Stimulated activated CD8-positive, alpha-beta memory T cell treated with anti-CD3 and anti-CD28 coated beads, Interleukin-2, amount 100 ng/mL, for 1 hour (primary cell): ENCODE data around the gene HS3ST5.
"Not testable (repeated sequence)": the region's sequence is repeated elsewhere in the genome, so short reads cannot be mapped to it uniquely, and the experiment has no call there.

Source experiments
- DNase-seq, 2 donors: peaks; one replicate each; pipeline ENCODE4 v3.0.0-alpha.2; 2020; ENCODE audit warnings: low read depth in 2 of 2

HS3ST5 gene

DNA sequence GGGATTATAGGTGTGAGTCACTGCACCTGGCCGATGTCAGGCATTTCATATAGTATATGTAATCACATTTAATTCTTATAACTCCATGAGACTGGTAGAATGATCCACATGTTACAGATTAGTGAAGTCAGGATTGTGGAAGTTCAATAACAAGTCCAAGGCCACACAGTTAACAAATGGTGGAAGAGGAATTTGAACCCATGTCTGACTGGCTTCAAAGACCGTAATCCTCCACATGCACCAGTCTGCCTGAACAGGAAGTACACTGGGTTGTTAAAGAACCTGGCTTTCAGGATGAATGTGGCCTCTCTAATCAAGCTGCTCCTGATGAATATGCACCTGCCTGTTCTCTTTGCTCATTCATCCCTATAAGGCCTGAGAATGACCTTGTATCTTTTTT is 249.9 kb downstream of the HS3ST5 start:
- no peak for DNase-seq

DNA sequence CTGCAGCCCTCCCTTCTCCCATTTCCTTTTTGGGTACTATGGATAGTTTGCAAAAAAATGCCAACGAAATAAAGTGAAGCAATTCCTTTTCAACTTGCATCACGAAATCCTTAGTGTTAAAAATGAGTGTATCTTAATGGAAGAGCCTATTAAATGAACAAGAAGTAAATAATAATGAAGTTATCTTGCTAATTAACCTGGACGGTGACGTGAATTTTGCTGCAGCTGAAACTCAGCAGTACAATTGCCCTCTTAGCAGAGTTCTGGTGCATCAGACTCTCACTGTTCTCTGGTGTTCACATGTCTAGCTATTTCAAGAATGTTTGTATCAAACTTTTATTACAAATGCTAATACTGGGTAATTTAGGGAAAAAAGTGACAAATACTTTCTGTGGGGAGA is 252.2 kb downstream of the HS3ST5 start:
- no peak for DNase-seq

DNA sequence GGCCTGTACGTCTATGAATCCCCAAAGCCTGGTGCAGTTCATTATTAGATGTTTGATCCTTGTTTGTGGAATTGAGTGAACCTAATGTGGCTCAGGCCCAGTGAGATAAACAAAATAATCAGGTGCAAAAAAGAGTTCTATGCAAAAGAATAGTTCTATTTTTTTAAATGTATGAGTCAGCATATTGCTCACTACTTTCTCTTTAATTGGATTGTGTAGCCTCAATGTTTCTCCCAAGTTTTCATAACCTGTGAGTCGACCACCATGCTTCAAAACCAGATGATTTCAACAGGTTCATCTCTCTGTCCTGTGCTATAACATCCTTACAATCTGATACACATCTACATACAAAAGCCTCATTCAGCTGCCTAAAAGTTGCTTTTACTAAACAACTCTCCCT is 255.3 kb downstream of the HS3ST5 start:
- no peak for DNase-seq

DNA sequence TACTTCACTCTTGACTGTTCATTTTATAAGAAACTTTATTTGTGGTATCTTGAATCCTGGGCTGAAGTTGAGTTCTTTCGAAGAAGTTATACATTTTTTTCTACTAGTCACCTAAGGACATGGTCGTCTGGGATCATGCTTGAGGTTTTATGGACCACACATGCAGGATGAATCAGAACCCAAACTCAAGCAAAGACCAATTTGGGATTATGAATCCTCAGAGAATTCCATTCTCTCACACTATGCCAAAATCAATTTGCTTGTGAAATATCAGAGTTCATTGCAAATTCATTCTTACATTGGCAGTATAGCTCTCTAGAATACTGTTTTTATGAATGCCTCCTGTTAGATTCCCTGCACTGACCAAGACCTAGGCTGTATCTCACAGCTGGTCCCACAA is 257.6 kb downstream of the HS3ST5 start:
- no peak for DNase-seq

DNA sequence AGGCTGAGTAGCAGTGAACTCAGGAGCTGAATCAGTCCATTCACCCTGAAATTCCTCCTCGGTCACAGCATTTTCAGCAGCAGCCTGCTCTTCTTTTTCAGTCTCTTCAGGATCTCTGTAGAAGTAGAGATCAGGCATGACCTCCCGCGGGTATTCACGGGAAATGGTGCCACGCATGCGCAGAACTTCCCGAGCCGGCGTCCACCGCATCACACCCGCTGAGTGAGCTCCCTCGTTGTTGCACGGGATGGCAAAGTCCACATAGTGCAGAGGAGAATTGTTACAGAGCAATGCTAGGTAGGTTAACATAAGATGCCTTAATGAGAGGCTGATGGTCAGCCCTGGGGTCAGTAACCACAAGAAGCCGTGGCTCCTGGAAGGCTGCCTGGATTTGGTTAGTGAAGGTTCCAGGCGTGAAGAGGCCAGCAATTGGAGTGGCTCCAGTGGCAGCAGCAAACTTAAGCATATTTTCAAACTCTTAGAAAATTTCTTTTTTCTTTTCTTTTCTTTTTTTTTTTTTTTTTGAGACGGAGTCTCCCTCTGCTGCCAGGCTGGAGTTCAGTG is 258.4 kb downstream of the HS3ST5 start:
- no peak for DNase-seq

DNA sequence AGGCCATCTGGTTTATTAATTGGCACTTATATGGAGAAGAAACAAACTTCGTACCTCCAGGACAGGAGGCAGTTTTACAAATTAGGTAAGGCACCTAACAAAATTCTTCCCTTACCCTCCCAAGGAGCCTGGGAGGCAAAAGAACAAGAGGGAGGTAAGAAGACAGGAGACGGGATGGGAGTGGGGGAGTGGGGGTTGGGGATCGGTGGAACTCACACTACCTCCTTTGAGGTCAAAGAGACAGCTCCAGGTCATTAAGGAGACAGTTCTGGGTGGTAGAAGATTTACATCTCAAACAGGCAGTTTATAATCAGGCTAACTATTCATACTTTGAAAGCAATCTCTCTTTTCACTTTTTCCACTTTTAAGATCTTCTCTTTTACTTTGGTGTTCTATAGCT is 259.6 kb downstream of the HS3ST5 start:
- DNase-seq: no peak

DNA sequence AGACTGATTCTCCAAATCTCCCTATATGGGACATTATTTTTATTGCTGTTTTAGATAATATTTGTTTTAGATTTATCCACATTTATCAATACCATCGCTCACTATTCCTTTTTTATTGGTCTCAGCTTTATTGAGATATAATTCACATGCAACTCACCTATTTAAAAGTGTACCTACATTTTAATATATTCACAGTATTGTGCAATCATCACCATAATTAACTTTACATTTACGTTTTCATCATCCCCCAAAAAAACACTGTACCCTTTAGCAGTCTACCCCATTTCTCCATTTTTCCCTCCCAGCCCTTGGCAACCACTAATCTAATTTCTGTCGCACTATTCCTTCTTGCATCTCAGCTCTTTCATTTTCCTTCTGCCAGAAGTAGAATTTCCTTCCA is 261.1 kb downstream of the HS3ST5 start:
- no peak for DNase-seq

DNA sequence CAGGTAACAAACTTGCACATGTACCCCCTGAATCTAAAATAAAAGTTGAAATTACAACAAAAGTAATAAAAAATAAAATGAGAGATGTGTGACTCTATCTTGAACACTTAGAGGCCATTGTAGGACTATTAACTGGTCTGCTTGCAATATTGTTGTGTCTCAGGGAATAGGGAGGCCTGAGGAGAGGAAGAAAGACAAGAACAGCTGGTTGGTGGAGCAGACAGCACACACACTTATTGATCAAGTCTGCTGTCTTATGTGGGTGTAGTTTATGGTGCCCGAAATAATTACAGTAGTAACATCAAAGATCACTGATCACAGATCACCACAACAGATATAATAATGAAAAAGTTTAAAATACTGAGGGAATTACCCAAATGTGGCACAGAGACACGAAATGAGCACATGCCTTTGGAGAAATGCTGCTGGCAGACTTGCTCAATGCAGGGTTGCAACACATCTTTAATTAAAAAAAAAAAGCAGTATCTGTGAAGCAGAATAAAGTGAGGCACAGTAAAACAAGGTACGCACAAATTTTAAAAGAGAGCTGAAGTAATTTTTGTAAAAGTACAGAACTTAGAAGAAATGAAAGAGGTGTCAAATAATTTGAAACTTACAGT is 261.8 kb downstream of the HS3ST5 start:
- DNase-seq: no peak

DNA sequence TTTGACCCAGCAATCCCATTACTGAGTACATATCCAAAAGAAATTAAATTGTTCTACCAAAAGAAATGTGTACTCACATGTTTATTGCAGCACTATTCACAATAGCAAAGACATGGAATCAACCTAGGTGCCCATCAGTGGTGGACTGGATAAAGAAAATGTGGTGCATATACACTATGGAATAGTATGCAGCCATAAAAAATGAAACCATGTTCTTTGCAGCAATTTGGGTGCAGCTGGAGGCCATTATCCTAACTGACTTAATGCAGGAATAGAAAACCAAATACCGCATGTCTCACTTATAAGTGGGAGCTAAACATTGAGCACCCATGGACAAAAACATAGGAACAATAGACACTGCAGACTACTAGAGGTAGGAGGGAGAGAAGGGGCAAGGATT is 262.4 kb downstream of the HS3ST5 start:
- not testable (repeated sequence) for DNase-seq

DNA sequence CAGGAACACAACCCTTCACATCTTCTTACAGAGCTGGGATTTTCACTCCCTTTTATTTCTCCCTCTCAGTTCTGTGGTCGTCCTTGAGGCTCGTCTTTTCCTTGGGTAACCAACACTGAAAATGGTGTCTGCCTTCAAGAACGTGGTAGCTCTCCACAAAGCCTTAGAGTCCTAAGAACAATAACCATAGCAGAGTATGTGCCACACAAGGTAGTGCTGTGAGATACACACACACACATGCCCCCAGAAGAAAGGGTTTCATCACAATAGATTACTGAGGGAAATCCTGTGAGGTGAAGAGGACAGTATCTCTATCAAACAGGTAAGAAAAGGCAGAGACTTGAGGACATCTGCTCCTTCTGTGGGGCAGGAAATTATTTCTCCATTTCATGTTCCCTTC is 267.0 kb downstream of the HS3ST5 start:
- no peak for DNase-seq

DNA sequence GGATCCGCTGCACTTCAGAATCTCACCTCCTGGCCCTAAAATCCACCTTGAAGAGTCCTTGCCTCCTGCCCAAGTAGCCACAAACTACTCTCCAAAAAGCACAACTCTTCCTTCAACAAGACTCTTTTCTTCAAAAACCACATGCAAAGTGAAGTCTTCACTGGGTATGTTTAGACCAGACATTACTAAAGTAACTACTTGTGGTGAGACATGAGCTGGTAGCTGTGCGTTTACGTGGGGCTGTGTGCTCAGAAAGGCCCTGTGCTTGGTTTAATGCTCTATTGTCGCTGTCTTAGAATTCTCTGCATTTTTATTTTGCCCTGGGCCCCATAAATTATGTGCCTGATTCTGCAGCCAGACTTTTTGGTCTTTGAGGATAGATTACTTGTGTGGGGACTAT is 267.5 kb downstream of the HS3ST5 start:
- no peak for DNase-seq

DNA sequence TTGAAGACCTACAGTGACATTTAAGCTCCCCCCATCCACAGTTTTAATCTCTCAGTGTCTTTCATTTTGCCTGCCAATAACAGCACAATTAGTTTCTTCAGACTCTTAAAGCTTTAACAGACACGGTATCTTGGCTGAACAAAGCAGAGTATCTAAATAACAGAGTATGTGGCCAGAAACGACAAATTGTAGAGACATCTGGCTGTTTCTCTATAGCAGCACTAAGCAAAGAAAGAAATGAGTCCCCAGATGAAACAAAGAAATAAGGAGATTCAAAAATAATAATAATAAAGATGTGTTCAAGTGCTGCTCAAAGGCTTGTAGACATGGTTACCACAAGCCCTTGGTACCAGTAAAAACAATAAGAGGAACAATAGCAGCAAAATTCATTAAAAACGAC is 274.1 kb downstream of the HS3ST5 start:
- no peak for DNase-seq

DNA sequence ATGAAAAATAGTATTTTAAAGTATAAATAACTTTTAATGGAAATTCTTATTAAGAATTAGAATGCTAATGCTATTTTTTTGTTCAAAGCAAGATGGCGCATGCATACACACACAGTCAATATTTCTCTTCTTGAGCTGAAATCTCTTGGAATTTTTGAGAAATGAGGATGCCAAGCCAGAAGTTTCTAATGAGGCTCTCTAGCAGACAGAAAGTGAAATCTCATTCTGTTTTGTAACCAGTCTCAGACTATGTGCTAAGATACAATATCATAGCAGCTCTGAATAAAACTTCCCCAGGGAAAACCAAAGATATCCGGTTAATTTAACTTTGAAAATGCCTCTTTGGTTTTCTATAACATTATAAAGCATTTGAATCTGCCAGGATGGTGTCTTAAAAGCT is 274.7 kb downstream of the HS3ST5 start:
- DNase-seq: no peak

DNA sequence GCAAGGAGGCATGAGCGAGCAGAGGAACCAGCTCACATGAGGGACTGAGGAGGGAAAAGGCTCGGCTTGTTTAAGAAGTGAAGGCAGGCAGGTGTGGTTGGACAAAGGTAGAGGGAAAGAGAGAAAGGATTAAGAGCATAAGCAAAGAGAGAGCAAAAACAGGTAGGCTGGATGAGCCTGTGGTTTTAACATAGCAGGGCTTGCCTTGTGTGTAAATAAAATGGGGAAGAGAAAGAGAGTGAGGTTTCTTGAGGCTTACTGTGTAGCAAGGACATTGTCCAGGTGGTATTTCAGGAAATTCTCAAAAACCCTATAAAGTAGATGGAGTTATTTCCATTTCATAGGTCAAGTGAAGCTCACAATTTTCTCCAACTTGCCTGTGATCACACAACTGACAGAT is 278.0 kb downstream of the HS3ST5 start:
- DNase-seq: no peak

DNA sequence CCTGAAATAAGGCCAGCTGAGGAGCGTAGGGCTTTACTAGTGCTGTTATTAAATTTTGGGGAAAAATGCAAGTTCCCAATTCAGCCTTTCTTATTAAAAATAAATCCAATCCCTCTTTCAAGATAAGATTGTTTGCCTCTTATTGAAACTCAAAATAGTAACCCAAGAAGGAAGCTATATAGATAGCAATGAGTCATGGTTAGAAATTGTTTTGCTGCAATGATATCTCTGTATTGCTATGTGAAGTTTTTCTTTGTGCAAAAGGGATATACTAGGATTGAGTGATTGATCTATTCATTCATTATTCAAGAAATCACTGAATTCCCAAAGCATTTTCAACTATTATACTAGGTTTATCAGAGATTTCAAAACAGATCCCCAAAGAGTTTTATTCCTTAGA is 278.9 kb downstream of the HS3ST5 start:
- DNase-seq: no peak

DNA sequence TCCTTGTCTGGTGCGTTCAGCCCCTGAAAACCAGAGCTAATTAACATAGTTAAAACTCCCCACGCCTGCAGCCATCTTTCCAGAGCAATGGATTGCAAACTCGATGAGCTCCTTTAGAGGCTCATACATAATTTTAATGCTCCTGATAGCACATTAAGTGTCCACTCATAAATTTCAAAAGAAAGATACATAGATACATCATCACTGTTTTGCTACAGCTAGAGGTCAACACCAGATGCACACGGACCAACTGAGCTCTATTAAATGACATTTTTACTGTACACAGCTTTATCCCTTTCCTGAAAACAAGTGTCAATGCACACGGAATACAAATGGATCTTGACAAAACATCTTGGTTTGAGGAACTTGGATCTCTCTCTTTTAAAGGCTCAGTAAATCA is 280.6 kb downstream of the HS3ST5 start:
- no peak for DNase-seq

DNA sequence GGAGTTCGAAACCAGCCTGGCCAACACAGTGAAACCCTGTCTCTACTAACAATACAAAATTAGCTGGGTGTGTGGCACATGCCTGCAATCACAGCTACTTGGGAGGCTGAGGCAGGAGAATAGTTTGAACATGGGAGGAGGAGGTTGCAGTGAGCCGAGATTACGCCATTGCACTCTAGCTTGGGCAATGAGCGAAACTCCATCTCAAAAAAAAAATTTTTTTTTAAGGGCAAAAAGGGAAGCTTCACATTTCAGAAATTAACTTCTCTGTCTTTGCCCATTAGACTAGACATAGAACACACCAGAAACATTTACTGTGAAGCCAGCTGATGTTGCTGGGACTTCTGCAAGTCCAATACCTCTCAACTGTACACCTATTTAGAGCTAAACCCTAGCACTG is 281.1 kb downstream of the HS3ST5 start:
- no peak for DNase-seq

DNA sequence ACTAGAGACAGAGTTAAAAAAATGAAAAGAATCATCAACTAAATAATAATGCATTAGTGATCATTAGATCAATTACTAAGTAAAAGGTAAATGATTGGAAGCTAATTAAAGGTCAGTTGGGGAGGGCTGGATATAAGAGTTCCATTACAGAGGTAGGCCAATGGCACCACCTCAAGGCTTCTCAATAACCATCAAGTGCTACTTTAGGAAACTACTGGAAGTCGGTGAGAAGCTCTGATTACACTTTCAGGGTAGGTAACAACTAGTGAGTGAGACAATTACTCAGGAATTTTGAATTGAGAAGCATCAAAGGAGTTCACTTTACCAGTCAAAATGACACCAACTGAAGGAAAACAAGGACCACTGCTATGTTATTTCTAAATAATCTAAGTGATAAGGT is 281.7 kb downstream of the HS3ST5 start:
- no peak for DNase-seq

DNA sequence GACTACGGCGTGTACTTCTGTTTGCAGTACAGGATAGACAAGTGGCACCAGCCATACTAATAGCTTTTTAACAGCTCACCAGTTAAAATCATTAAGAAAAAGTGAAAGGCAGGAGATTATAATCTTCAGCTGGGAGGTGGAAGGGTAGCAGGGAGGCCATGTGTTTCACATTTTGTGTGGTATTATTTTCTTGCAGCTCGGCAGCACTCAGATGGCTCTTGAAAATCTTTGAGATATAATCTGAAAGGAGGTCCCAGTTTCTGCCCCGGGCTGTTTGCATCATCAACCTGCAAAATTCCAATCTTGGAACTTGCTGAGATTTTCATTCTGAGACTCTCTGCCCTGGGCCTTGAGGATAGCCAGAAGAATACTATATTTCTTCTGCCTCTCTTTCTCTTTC is 284.4 kb downstream of the HS3ST5 start:
- no peak for DNase-seq

DNA sequence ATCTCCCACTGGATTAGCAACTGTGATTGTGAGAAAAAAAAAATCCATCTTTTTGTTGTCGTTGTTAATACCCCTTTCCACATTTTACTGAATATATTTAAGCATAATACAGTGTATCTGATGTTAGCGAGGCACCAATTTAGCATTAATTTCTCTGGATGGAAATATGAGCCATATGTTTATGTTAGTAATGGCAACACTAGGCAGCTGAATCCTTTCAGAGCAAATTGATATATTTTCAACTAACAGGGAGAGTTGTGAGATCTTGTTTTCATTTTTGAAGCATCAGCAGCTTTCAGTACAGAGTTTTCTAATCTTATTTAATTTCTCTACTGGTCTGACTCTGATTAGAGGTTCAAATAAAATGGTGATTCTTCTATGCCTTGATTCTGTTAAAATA is 287.1 kb downstream of the HS3ST5 start:
- DNase-seq: no peak

DNA sequence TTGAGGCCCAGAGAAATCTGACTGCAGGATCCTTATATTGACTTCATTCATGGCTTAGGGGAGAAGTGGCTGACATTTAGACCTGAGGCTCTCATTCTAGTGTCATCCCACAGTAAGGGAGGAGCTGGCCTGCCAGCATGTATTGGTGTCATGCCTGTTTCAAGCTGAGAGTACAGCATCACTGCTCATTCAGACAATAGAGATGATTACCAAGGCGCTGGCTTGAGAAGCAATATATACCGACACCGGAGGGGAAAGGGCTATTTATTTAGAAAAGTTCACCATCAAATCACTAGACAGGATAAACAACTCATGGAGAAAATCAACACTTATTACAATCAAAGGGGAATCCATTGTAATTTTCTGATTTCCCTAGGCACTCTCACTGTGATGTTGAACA is 287.5 kb downstream of the HS3ST5 start:
- no peak for DNase-seq

DNA sequence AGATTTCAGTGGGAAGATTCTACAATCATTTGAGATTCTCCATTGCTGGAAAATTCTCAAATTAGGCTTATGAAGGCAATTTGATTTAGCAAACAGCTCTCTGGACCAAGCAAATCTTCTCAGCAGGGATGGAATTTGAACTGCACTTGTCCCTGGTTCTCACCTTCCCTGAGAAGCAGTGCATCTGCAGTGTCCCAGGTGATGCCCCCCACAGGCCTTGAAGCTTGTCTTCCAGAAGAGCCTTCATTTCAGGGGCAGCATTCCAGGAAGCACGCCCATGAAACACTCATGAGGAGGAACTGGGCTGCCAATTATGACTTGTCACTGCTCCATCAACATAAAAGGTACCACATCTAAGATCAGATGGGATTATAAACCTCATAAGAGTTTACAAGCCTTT is 289.0 kb downstream of the HS3ST5 start:
- DNase-seq: no peak

DNA sequence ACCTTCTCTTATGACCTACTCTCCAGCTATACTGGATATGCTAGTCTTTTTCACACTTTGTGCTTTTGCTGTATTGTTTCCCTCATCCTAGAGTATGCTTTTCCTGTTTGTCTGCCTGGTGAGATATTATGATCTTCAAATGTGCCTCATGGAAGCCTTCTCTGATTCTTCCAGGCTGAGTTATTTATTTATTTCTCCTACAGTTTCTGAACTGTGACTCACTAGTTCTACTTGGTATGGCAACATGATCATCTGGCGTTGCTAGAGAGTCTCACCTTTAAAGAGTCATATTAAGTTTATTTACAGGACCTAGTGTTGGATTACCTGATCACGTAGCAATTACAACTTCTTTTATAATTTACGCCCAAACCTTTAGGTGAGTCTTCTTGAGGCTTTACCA is 290.7 kb downstream of the HS3ST5 start:
- no peak for DNase-seq

DNA sequence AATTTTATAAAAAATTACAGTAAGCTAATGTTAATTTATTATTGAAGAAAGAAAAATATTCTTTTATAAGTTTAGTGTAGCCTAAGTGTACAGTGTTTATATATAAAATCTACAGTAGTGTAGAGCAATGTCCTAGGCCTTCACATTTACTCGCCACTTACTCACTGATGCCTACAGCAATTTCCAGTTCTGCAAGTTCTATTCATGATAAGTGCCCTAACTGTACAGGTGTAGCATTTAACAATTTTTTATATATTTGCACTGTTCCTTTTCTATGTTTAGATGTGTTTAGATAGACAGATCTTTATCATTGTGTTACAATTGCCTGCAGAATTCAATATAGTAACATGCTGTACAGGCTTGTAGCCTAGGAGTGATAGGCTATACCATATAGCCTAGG is 291.8 kb downstream of the HS3ST5 start:
- DNase-seq: no peak
